Bronchial epithelial cell (primary cell): Measurements from ENCODE around the gene S100A3. TPM values are rescaled to one million over a fixed set of nuclear protein-coding genes. Genes with fewer than 3 reads are reported as not detected.

Experiments used
- DNase-seq: peaks from one replicate; pipeline ENCODE4 v3.0.0-alpha.2; 2010; ENCODE audit warnings: low read depth
- FAIRE-seq: peaks from 2 replicates; lab custom pipeline; 2011; peaks lifted over from hg19 to GRCh38; lab: Jason Lieb, UNC
- H3K27me3 ChIP-seq: 2 replicates; pipeline ENCODE4 v1.5.1; 2011; ENCODE audit warnings: low read length; ENCODE audit not compliant: control insufficient read depth, insufficient read depth
- H3K36me3 ChIP-seq: 2 replicates; pipeline ENCODE4 v1.5.1; 2011; ENCODE audit warnings: low read length; ENCODE audit not compliant: control insufficient read depth, insufficient read depth
- H3K4me3 ChIP-seq: 2 replicates; pipeline ENCODE4 v1.5.1; 2011; ENCODE audit warnings: mild to moderate bottlenecking, low read depth, low read length, control low read depth
- CTCF ChIP-seq: IDR thresholded peaks from 2 replicates; pipeline ENCODE4 v1.5.1; 2011; ENCODE audit warnings: mild to moderate bottlenecking, moderate library complexity, low read length, control low read depth, inconsistent platforms; ENCODE audit not compliant: insufficient read depth, severe bottlenecking
- total RNA-seq: library from RNA; depleted of rRNA; stranded (reverse); fragments of >200 nt; gene quantifications from 2 replicates; pipeline ENCODE4 v1.2.1, GENCODE V29; 2014

S100A3 gene
- total RNA-seq, 1 donor from 2014 or later, result 26.6 TPM

DNA sequence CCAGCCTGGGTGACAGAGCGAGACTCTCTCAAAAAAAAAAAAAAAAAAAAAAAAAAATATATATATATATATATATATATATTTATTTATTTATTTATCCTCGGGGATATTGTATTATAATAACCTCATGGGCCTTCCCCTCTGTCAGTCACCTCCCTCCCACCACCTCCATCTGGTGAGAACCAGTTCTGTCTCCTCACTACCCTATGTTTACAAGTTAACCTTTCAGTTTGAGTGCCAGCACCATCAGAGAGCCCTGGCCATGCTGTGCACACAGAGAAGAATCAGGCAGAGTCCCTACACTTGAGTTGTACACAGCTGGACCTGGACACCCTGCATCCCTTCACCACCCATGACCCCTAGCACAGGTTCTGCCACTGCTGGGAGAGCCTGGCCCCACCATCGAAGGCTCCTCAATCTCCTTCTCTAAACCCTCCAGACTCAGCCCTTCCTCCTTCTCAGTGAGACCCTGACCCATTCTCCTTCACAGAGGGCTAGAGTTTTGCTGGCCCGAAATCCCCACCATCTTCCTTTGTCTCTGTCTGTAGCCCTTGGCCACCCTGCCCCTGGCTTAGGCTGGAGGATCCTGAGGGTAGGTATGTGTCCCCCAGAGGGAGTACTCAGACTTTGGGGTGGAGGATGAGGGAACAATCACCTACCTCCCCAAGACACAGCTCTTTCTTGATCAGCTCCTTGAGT, 9.5 kb downstream of the S100A3 start:
- no peak overlapping the region for H3K4me3 ChIP-seq
- no peak for FAIRE-seq
- H3K27me3 ChIP-seq, result no peaks in the 10 kb centered on the region
- peaks cover 9% of the 10 kb centered on the region for H3K36me3 ChIP-seq
- no peak for TF ChIP-seq CTCF
- DNase-seq, result no peak

DNA sequence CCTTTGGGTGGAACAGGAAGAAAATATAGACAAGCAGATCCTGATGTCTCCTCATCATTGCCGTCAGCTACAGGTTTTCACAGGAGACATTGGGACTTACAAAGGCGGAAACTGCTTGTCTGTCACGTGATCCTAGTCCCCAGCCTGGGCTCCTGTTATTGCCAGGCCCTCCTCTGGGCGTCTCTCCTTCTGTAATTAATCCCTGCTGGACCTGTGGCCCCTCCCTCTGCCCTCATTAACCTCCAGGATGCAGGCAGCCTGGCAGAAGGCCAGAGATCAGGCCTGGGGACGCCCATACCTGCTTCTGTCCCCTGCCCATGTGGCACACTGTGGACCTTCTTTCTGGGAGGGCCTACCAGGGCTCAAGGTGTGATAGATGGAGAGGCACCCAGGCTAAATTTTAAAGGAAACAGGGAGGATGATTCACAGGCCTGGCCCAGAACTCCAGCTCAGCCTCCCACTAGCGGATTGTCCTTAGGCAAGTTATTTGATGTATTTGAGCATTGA, 10.7 kb downstream of the S100A3 start:
- TF ChIP-seq CTCF, result no peak
- H3K27me3 ChIP-seq, result no peaks in the 10 kb centered on the region
- H3K36me3 ChIP-seq, result peaks cover 9% of the 10 kb centered on the region
- DNase-seq (peak; percentile 50), FAIRE-seq (no peak)
- H3K4me3 ChIP-seq, result no peak overlapping the region

- no peak for FAIRE-seq
- Histone ChIP-seq H3K36me3 (peaks cover 9% of the 10 kb centered on the region), H3K27me3 (no peaks in the 10 kb centered on the region), H3K4me3 (no peak overlapping the region)
- TF ChIP-seq CTCF, result no peak
- DNase-seq, result no peak
Measured at GRCh38 chr1:153537376-153537730, 11.7 kb downstream of the S100A3 start.

DNA sequence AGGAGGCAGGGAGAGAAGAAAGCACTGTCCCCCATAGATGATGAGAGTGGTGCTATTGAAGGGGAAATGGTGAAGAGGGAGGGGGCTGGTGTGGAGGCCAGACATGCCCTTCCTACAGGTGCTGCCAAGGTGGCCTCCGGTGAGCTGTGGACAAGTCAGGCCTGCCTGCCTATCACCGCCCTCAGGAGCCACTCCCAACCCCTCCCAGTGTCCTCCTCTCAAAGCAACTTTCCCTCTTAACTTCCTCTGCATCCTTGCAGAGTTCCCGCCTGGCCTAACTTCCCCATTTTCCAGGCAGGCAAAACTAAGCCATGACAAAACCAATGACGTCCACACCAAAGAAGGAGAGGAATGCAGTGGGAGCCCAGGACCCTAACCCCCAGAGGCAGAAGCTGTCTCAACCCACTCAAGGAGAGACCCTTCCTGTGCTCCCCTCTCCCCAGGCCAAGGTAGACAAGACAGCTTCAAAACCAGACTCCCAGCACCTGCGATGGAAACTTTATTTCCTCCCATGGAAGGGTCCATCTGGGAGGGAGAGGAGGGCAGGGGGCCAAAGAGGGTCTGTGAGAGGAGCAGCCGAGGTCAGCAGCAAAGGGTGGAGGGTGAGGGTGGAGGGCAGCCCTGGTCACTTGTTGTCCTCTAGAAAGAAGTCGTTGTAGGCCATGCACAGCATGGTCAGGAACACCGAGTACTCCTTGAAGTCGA, 12.2 kb downstream of the S100A3 start:
- Histone ChIP-seq H3K4me3 (peak overlapping the region; percentile 56), H3K27me3 (no peaks in the 10 kb centered on the region), H3K36me3 (peaks cover 9% of the 10 kb centered on the region)
- TF ChIP-seq CTCF, result no peak
- DNase-seq (peak; percentile 68), FAIRE-seq (no peak)

DNA sequence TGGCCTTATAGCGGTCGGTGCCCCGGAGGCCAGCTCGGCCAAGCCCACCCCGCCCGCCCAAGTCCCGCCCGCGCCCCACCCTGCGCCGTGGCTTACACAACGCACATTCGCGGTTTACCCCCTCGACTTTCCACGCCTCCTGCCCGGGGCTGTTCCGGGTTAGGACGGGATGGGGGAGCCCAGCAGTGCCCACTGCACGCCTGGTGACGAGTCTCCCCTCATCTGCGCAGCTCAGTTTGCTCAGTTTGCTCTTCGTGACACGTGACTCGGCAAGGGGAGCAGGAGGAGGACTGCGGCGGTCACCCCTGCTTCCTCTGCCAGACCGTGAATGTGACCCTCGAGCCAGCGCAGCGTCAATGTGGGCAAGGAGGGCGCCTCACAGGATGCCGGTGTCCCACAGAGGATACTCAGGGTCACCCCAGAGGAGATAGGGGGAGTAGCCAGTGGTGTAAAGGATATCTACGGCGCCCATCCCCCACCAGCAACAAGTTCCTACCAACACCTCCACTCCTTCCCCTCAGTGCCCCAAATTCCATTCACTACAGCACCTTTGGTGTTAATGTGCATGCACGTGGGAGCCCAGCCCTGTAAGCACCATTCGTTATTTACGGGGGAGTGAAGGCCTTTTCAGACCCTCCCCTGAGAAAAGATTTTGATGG, 12.9 kb downstream of the S100A3 start:
- TF ChIP-seq CTCF, result no peak
- Histone ChIP-seq H3K27me3 (no peaks in the 10 kb centered on the region), H3K4me3 (peak overlapping the region; percentile 56), H3K36me3 (peaks cover 9% of the 10 kb centered on the region)
- FAIRE-seq (no peak), DNase-seq (peak; percentile 73)
